SHP77 (cell line): ENCODE results near the gene FAM72A.
"Not testable (repeated sequence)": the region's sequence is repeated elsewhere in the genome, so short reads cannot be mapped to it uniquely, and the experiment has no call there.

Experiments used
- DNase-seq, 2 experiments: peaks; one replicate each; lab custom pipeline; 2025; lab: John Stamatoyannopoulos, UW

Gene FAM72A

DNA sequence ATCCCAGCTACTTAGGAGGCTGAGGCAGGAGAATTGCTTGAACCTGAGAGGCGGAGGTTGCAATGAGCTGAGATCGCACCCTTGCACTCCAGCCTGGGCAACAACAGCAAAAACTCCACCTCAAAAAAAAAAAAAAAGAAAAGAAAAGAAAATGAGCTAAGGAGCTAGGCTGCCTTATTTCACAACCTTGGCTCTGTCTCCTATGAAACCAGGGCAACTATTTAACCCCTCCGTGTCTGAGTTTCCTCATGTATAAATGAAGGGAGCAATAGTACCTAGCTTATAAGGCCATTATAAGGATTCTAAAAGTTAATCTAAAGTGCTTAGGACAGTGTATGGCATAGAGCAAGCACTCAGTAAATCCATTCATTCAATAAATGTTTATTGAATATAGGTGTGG lies 32.8 kb downstream of the FAM72A start:
- DNase-seq, result not testable (repeated sequence)

DNA sequence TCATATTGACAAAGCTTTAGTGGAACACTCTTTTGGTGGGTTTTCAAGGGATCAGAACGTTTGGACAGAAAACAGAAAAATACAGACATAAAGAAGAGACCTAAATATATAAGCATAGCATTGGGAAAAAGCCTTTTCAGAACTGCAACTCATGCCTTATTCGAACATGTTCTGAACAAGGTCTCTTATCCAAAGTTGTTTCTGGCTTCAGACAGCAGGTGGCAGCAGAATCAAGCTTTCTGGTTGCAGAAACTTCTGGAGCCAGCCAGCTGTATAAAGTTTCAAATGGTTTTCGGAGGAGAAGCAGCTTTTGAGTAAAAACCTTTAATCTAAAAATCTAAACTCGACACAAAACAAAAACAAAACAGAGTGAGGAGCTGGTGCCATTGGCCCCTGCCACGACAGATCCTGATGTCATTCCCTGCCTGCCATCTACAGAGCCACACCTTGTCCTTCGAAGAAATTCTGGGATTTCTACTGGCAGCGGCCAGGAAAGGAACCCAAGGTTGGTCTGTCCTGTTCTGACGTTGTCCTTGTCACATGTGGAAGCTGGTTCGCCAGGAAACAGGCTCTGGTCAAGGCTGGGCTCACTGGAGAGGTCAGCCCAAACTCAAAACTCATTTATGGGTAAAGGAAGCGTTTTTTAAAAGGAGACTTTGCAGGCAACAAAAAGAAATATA lies 35.1 kb downstream of the FAM72A start:
- not testable (repeated sequence) for DNase-seq

DNA sequence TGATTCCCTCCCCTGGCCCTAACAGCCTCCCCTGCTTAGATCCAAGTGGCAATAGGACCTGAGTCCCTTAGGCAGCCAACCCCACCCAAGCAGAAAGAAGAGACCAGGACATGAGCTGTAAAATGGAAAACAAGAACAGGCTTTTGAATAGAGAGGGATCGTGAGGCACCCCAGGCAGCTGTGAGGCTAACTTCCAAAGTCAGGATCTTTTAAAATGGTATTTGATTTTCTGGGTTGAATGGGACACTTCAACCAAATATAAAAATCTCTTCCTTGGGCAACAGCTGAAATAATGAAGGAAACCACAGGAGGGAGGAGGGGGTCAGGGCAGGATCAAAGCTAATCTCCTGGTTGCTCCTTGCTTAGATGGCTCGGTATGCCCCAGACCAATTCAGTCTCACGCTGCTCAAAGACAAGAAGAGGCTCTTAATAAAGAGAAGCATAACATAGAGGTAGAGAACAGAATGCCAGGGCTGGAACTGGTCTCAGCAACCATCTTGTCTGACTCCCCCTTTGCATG lies 56.8 kb downstream of the FAM72A start:
- no peak for DNase-seq

DNA sequence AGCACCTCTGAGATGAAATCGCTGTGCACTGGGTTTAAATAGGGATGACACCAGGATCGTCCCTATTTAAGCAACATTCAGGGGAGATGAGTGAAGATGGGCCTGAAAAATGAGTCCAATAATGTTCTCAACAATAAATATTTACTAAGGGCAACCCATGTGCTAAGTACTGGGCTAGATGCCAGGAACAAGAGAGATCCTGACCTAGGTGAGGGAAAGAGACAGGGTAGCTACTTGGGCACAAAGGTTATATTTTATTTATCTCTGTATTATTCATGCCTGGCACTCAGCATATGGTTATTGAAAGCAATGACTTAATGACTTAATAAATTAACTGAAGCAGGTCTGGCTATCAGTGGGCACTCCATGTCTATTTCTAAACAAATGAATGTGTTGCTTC lies 58.0 kb downstream of the FAM72A start:
- peak in 1 of 2 experiments; percentile 4 for DNase-seq

DNA sequence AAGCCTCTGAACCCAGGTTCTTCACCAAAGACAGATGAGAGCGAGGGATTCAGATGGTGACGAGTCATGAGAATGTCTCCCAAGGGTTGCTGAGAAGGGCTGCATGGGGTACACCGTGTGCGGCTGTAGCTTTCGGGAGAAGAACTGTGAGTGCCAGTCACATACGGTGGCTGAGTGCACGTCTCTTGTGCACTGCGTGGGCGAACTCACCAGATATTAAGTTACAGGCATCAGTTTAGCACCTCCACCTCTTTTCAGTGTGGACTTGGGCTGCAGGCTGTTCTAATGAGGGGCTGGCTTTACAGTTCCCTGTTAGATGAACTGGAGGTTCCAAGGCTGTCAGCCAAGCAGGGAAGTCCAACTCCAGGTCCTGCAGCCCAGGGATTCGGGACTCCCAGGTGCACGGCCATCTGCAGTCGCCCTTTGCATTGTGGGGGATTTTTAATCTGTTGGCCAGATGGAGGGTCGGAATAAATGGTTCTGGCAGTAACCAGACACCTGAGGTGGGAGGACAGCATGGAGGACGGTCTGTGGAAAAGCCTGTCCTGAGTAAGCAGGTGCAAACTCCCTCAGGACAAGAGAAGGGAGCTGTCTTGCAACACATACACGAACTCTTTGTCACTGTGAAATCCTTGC lies 59.0 kb downstream of the FAM72A start:
- peak; percentile 13 to 31 for DNase-seq

DNA sequence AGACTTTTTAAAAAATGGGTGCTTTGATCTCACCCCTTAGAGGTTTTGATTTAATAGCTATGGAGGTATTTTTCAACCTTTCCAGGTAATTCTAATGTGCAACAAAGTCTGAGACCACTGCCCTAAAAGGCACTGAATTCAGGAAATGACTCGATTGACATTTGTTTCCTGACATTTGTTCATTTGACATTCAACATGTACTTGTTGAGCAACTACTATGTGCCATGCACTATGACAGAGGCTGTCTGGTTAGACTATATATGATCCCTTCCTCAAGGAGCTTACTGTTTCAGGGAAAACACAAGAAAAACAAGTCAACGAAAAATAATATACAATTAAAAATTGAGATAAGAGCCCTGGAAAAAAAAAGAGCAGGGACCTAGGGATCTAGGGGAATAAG lies 59.9 kb downstream of the FAM72A start:
- DNase-seq, result no peak

DNA sequence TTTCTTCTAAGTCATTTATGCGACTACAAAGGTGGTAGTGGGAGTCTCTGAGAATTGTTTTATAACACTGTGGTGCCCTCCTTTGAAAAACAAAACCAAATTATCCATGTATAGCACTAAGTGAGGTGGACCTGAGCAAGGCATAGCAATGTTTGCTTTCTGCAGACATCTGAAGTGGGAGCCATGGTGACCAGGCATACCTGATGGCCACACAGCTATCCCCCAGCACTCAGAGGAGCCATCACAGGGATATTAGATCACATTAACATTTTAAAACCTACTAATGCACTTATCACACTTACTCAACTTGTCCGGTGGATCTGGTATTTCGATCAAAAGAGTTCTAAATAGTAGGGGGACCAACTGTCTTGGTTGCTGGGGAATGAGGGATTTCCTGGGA lies 60.6 kb downstream of the FAM72A start:
- no peak for DNase-seq

DNA sequence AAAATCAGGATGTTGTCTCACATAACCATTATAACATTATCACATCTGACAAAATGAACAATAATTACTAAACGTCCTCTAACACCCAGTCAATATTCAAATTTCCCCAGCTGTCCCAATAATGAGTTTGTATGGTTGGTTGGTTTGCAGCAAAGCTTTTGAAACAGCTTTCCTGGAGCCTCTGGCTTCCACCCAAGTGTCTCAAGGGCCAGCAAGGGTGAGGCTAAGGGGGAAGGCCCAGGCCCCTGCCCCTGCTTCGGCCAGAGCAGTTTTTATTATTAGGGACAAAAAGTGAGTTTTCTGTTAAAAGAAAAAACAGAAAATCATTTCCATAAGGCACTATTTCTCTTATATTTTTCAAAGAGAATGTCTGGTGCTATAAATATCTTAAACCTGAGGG lies 66.4 kb downstream of the FAM72A start:
- no peak for DNase-seq
